T47D (cell line): ENCODE results near the gene TMEM45A.
"Not testable (repeated sequence)": the region's sequence is repeated elsewhere in the genome, so short reads cannot be mapped to it uniquely, and the experiment has no call there.

Experiments used
- DNase-seq, 2 experiments: peaks; one replicate each; pipeline versions ENCODE4 v3.0.0 to v3.0.0-alpha.2; 2011 to 2012; ENCODE audit warnings: low read depth in 1 of 2, low spot score in 1 of 2
- JUND ChIP-seq: IDR thresholded peaks from 2 replicates; pipeline ENCODE4 v1.6.1; 2012; ENCODE audit warnings: low read depth
- in situ Hi-C: cut with HindIII; loops from 2 replicates; pipeline ENCODE4 v1.10.0; 2016; ENCODE audit warnings: low sequenced_read_pairs, low pct_unique_long_range_greater_than_20kb

Gene TMEM45A, protein sequence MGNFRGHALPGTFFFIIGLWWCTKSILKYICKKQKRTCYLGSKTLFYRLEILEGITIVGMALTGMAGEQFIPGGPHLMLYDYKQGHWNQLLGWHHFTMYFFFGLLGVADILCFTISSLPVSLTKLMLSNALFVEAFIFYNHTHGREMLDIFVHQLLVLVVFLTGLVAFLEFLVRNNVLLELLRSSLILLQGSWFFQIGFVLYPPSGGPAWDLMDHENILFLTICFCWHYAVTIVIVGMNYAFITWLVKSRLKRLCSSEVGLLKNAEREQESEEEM

DNA sequence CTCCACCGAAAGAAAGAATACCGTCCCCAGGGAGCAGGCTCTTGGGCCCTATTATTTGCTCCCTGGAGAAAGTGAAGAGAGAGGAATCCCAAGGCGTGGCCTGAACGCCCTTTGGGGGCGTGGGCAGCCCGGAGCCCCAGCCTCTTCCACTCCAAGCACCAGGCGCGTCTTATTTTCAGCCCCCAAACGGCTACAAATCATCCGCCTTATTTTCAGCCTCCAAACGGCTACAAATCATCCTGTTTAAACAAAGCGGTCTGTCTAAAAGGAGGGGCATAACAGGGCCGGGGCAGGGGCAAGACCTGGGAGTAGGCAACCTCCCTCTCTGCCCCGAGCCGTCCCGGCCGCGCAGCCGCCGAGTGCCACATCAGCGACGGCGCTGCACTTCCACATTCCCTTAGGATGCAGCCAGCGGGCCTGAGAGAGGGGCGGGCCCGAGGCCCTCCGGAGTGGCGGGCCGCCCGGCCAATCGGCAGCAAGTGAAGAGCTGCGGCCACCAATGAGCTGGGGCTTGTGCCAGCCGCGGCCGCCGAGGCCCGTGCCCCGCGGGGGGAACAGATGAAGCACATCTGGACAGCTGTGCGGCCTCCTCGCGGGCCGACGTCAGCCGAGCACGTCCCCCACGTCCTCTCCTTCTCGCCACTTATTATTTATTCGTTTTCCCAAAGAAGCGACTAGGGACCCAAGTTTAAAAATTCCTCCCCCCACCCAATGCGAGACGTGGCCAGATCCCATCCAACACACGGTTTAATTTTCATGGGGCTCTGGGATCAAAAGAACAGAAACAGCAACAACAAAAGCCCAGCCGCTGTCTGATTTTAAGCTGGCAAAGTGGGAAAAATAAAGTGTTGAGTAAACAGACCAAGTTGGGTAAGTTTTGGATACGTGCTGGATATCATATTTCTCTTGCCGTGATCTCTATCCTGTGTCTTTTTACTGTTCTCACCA, at the start of gene TMEM45A:
Gene TMEM45A, plus strand, starts transcription at position 561 of the 948 bp plus-strand sequence. CDS start 62,593 bp downstream, outside the sequence.
- in situ Hi-C loops = no loop called here
- DNase-seq = peak; percentile 91 to 97
- TF ChIP-seq JUND = no peak

- in situ Hi-C loops = no loop called here
- no peak for DNase-seq
- TF ChIP-seq JUND = no peak
Measured at GRCh38 chr3:100443690-100444089, 48.7 kb upstream of the TMEM45A start.

GRCh38 chr3:100447067-100447466, 45.4 kb upstream of the TMEM45A start:
- DNase-seq, in situ Hi-C loops: not testable (repeated sequence)

DNA sequence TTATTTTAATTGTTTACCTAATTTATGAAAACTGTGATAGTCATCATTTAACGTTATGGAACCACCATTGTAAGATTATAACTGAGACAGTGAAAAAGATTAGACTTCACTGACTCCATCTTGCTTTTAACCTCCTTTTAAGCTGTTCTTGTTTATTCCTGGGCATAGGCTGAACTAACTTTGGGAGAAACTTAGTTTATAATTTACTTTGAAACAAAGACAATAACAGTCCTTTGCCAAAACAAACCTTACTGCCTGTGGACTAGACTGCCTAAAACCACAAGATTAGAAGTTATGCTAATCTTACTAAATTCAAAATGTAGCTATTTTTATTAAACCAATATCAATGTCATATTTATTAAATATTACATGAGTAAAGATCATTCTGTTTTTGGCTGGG, 44.3 kb upstream of the TMEM45A start:
- in situ Hi-C loops = no loop called here
- peak in 1 of 2 experiments; percentile 13 for DNase-seq
- no peak for TF ChIP-seq JUND

DNA sequence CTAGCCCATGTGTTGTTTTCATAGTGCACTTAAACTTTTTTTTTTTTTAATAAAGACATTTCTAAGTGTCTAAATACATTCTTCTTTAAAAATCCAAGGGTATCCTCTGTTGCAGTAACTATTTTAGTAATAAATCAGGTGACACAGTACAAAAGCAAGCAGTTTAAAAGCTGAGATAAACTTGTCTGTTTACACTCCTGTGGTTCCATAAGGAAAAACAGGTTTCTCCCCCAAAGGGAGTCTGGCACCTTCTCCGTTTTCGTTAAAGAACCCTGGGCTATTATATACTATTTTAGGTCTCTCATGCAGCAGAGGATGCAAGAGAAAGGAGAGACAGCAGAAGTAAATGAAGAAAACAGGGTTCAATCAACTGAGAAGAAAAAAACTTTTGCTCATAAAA, 43.2 kb upstream of the TMEM45A start:
- peak in 1 of 2 experiments; percentile 69 for DNase-seq
- in situ Hi-C loops = no loop called here
- no peak for TF ChIP-seq JUND

DNA sequence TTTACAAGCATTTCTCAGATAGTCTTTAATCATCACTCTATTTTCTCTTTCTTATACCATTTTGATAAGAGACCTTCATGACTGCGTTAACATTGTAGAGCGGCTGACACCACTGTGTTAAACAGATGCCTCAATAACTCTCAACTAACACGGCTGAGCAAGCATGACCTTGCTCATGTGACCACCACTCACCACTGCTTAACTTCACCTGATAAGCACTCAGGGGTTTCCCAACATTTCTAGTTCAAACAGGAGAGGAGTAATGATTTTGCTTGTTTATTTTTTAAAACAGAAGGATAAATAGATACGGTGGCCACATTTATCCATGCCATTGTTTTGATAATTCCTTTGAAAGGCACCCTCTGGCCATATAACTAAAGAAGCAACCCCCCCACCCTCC, 37.7 kb upstream of the TMEM45A start:
- in situ Hi-C loops = no loop called here
- no peak for DNase-seq
- TF ChIP-seq JUND = no peak

- in situ Hi-C loops = no loop called here
- no peak for TF ChIP-seq JUND
Measured at GRCh38 chr3:100455841-100456550, 36.4 kb upstream of the TMEM45A start.

DNA sequence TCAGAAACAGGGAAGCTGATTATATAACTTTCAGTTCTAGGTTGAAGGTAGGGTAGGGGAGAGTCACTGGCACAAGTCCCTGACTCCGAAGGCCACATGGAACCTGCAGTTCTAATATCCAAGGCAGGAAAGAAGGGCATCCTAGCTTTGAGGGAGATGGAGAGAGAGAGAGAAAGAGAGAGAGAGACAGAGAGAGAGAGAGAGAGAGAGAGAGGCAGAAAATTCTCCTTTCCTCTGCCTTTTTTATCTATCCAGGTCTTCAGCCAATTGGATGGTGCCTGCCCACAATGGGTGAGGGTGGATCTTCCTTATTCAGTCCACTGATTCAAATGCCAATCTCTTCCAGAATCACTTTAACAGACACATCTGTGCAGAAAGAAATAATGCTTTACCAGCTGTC, 35.7 kb upstream of the TMEM45A start:
- DNase-seq = no peak
- in situ Hi-C loops = no loop called here
- no peak for TF ChIP-seq JUND

More at GRCh38 chr3:100455841-100456550, 36.4 kb upstream of the TMEM45A start:
- no peak for DNase-seq

- DNase-seq = no peak
- no peak for TF ChIP-seq JUND
- in situ Hi-C loops = no loop called here
Measured at GRCh38 chr3:100457811-100458210, 34.6 kb upstream of the TMEM45A start.

GRCh38 chr3:100458814-100459213, 33.6 kb upstream of the TMEM45A start:
- DNase-seq = no peak
- in situ Hi-C loops = no loop called here
- no peak for TF ChIP-seq JUND

DNA sequence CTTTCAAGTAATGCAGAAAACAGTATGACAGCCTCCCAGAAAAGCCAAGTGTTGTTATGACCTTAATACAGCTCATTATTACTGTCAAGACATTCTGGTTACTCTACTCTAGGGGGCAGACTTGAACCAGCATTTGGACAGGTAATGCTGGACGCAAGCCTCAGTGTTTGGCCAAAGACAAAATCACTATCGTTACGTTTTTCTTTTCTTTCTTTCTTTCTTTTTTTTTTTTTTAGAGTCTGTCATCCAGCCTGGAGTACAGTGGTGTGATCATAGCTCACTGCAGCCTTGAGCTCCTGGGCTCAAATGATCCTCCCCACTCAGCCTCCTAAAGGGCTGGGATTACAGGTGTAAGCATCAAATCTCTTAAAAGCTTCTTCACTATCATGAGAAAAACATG, 29.4 kb upstream of the TMEM45A start:
- DNase-seq = peak; percentile 49 to 79
- TF ChIP-seq JUND = no peak
- in situ Hi-C loops = no loop called here

- DNase-seq = no peak
- no peak for TF ChIP-seq JUND
- in situ Hi-C loops = no loop called here
Measured at GRCh38 chr3:100463646-100464155, 28.7 kb upstream of the TMEM45A start.
